Astrocyte (in vitro differentiated cells and primary cell): ENCODE measurements around the gene ZBTB24. TPM values are rescaled to one million over a fixed set of nuclear protein-coding genes. Genes with fewer than 3 reads are reported as not detected.

ENCODE experiments used
- DNase-seq: peaks from one replicate; pipeline ENCODE4 v3.0.0-alpha.2; 2010; ENCODE audit warnings: low read depth
- FAIRE-seq: peaks from 2 replicates; lab custom pipeline; 2011; peaks lifted over from hg19 to GRCh38; lab: Jason Lieb, UNC
- H2AFZ ChIP-seq: 2 replicates; pipeline ENCODE4 v1.6.0; 2012; ENCODE audit warnings: low read depth, low read length, inconsistent platforms
- H3K27ac ChIP-seq: 2 replicates; pipeline ENCODE4 v1.5.1; 2011; ENCODE audit warnings: low read depth, low read length, inconsistent platforms
- H3K27me3 ChIP-seq: 2 replicates; pipeline ENCODE4 v1.6.0; 2011; ENCODE audit warnings: low read length, inconsistent platforms; ENCODE audit not compliant: insufficient read depth
- H3K36me3 ChIP-seq: 2 replicates; pipeline ENCODE4 v1.5.1; 2011; ENCODE audit warnings: low read length, inconsistent platforms; ENCODE audit not compliant: insufficient read depth
- H3K4me1 ChIP-seq: 2 replicates; pipeline ENCODE4 v1.5.1; 2011; ENCODE audit warnings: low read length, inconsistent platforms; ENCODE audit not compliant: insufficient read depth
- H3K4me2 ChIP-seq: 2 replicates; pipeline ENCODE4 v1.6.0; 2012; ENCODE audit warnings: low read length, inconsistent platforms
- H3K4me3 ChIP-seq: 2 replicates; pipeline ENCODE4 v1.5.1; 2011; ENCODE audit warnings: low read depth, mild to moderate bottlenecking, low read length, inconsistent platforms; ENCODE audit not compliant: insufficient read depth
- H3K79me2 ChIP-seq: 2 replicates; pipeline ENCODE4 v1.6.0; 2012; ENCODE audit warnings: mild to moderate bottlenecking, low read length, inconsistent platforms; ENCODE audit not compliant: insufficient read depth
- H3K9ac ChIP-seq: 2 replicates; pipeline ENCODE4 v1.6.0; 2012; ENCODE audit warnings: mild to moderate bottlenecking, low read length, inconsistent platforms
- H3K9me3 ChIP-seq: 2 replicates; pipeline ENCODE4 v1.5.1; 2012; ENCODE audit warnings: low read depth, mild to moderate bottlenecking, low read length, inconsistent platforms; ENCODE audit not compliant: insufficient read depth
- H4K20me1 ChIP-seq: 2 replicates; pipeline ENCODE4 v1.6.0; 2012; ENCODE audit warnings: low read length, inconsistent platforms; ENCODE audit not compliant: insufficient read depth
- H3K27ac Mint-ChIP-seq: one replicate; pipeline ENCODE4 v1.8.0; 2021; ENCODE audit warnings: mild to moderate bottlenecking, mixed read lengths; ENCODE audit not compliant: unreplicated experiment
- H3K27me3 Mint-ChIP-seq: one replicate; pipeline ENCODE4 v1.8.0; 2021; ENCODE audit warnings: low read depth, mixed read lengths; ENCODE audit not compliant: unreplicated experiment
- H3K36me3 Mint-ChIP-seq: one replicate; pipeline ENCODE4 v1.8.0; 2021; ENCODE audit warnings: low read depth, mixed read lengths; ENCODE audit not compliant: unreplicated experiment
- H3K4me1 Mint-ChIP-seq: one replicate; pipeline ENCODE4 v1.8.0; 2021; ENCODE audit warnings: low read depth, mixed read lengths; ENCODE audit not compliant: unreplicated experiment
- H3K4me3 Mint-ChIP-seq: one replicate; pipeline ENCODE4 v1.8.0; 2021; ENCODE audit warnings: mild to moderate bottlenecking, moderate library complexity, mixed read lengths; ENCODE audit not compliant: unreplicated experiment
- H3K9me3 Mint-ChIP-seq: one replicate; pipeline ENCODE4 v1.8.0; 2021; ENCODE audit warnings: mild to moderate bottlenecking, mixed read lengths; ENCODE audit not compliant: unreplicated experiment
- CTCF ChIP-seq: IDR thresholded peaks from 2 replicates; pipeline ENCODE4 v1.5.1; 2011; ENCODE audit warnings: low read depth, mild to moderate bottlenecking, inconsistent platforms, low read length, moderate library complexity; ENCODE audit not compliant: insufficient read depth
- EZH2 ChIP-seq: IDR thresholded peaks from 2 replicates; pipeline ENCODE4 v1.6.1; 2012; ENCODE audit warnings: mild to moderate bottlenecking, low read length, inconsistent platforms; ENCODE audit not compliant: insufficient read depth
- total RNA-seq: library from RNA; stranded (reverse); gene quantifications from 2 replicates; pipeline ENCODE4 v1.2.1, GENCODE V29; 2021

Gene ZBTB24
- total RNA-seq, 1 donor from 2014 or later: 9.3 TPM

GRCh38 chr6:109442393-109442924 is 40.6 kb downstream of the ZBTB24 start:
- peaks cover 27% of the 10 kb centered on the region for H4K20me1 ChIP-seq
- Mint-ChIP-seq H3K27me3 (no peaks in the 10 kb centered on the region), H3K4me1 (no peaks in the 10 kb centered on the region), H3K27ac (no peak overlapping the region), H3K9me3 (no peaks in the 10 kb centered on the region), H3K4me3 (peak overlapping the region; percentile 30), H3K36me3 (peaks cover 17% of the 10 kb centered on the region)
- no peak overlapping the region for H3K9ac ChIP-seq
- DNase-seq (no peak), FAIRE-seq (no peak)
- H3K4me1 ChIP-seq: peaks cover 6% of the 10 kb centered on the region
- TF ChIP-seq EZH2 (no peak), CTCF (no peak)
- H3K4me3 ChIP-seq: no peak overlapping the region
- H3K79me2 ChIP-seq: no peaks in the 10 kb centered on the region
- peaks cover 20% of the 10 kb centered on the region for H3K36me3 ChIP-seq
- peak overlapping the region; percentile 95 for H3K4me2 ChIP-seq
- H3K27ac ChIP-seq: no peak overlapping the region
- no peaks in the 10 kb centered on the region for H3K27me3 ChIP-seq
- H3K9me3 ChIP-seq: no peaks in the 10 kb centered on the region
- no peak overlapping the region for H2AFZ ChIP-seq

- H2AFZ ChIP-seq: peak overlapping the region; percentile 87
- Mint-ChIP-seq H3K4me1 (no peaks in the 10 kb centered on the region), H3K9me3 (no peaks in the 10 kb centered on the region), H3K36me3 (peaks cover 12% of the 10 kb centered on the region), H3K4me3 (peak overlapping the region; percentile 91), H3K27me3 (no peaks in the 10 kb centered on the region), H3K27ac (peak overlapping the region; percentile 77)
- H3K79me2 ChIP-seq: no peaks in the 10 kb centered on the region
- peaks cover 27% of the 10 kb centered on the region for H4K20me1 ChIP-seq
- peak overlapping the region; percentile 71 for H3K27ac ChIP-seq
- H3K4me1 ChIP-seq: peaks cover 6% of the 10 kb centered on the region
- H3K4me3 ChIP-seq: peak overlapping the region; percentile 82
- peak; percentile 36 for DNase-seq
- no peaks in the 10 kb centered on the region for H3K9me3 ChIP-seq
- H3K27me3 ChIP-seq: no peaks in the 10 kb centered on the region
- peaks cover 17% of the 10 kb centered on the region for H3K36me3 ChIP-seq
- FAIRE-seq: no peak
- H3K9ac ChIP-seq: peak overlapping the region; percentile 84
- TF ChIP-seq CTCF: no peak
- no peak for TF ChIP-seq EZH2
- H3K4me2 ChIP-seq: peak overlapping the region; percentile 95
These were observed 41.8 kb downstream of the ZBTB24 start for GRCh38 chr6:109441069-109441816.
